Lower leg skin (tissue), 4 donors: ENCODE measurements around the gene STAC3. TPM values are rescaled to one million over a fixed set of nuclear protein-coding genes. Genes with fewer than 3 reads are reported as not detected.
A peak's percentile ranks its signal among the peaks of the same experiment; 100 is the strongest.

Experiments
- DNase-seq, 2 donors: peaks; one replicate each; pipeline ENCODE4 v3.0.0-alpha.2; 2019; ENCODE audit warnings: low spot score in 2 of 2
- H3K4me3 ChIP-seq: fragments of 200-600 bp; sonication (generic); 2 replicates; pipeline ENCODE4 v1.5.1; 2017; ENCODE audit warnings: mild to moderate bottlenecking, low read depth; ENCODE audit not compliant: poor library complexity, severe bottlenecking
- CTCF ChIP-seq, 3 donors: fragments of 450-650 bp; IDR thresholded peaks; one replicate each; pipeline ENCODE4 v1.5.1; 2016; ENCODE audit warnings: antibody characterized with exemption in 3 of 3, mild to moderate bottlenecking in 3 of 3, moderate library complexity in 2 of 3
- POLR2A ChIP-seq, 2 donors: fragments of 450-650 bp; IDR thresholded peaks; one replicate each; pipeline ENCODE4 v1.6.1; 2016 to 2017; ENCODE audit warnings: antibody characterized with exemption in 2 of 2, mild to moderate bottlenecking in 1 of 2, moderate library complexity in 1 of 2
- WGBS, 2 donors: methylation state at CpG; one replicate each; pipeline ENCODE4 v1.1.5; 2018; 5-methylcytosine and 5-hydroxymethylcytosine counted together
- intact Hi-C: fragments of 100-400 bp; cut with DNase I; formaldehyde crosslinking; loops from one replicate; pipeline ENCODE4 v1.15.0; 2023; ENCODE audit warnings: low total_unique reads
- total RNA-seq, 4 donors: library from RNA; depleted of rRNA; stranded (reverse); fragments of >200 nt; gene quantifications; one replicate each; pipeline ENCODE4 v1.1.0, GENCODE V29; 2016

Gene STAC3
- total RNA-seq, 4 donors from 2014 or later, result 0.71 to 3.8 (median 1.5) TPM

- no peak for DNase-seq
- WGBS, 2 donors, result 39 to 51% methylated on average over 10 of the region's 10 CpGs
- intact Hi-C loops, result no loop called here
- TF ChIP-seq CTCF (IDR thresholded peaks at IDR 0.05), result no peak
- TF ChIP-seq POLR2A (IDR thresholded peaks at IDR 0.05), result no peak
- H3K4me3 ChIP-seq, result peak overlapping the region; percentile 49
Measured at GRCh38 chr12:57230381-57231155, 20.4 kb downstream of the STAC3 start.

GRCh38 chr12:57229634-57230380 lies 21.2 kb downstream of the STAC3 start, which contains the start of gene SHMT2:
Gene SHMT2 (plus strand): TSS chr12:57229711. CDS start chr12:57229779, 68 bp downstream.
- DNase-seq, result peak; percentile 91 to 98
- TF ChIP-seq CTCF (IDR thresholded peaks at IDR 0.05) (no peak), POLR2A (IDR thresholded peaks at IDR 0.05) (no peak)
- intact Hi-C loops, result no loop called here
- peak within 1 kb of the TSS; percentile 49 for H3K4me3 ChIP-seq
- 1 to 2% methylated on average over 37 to 42 of the region's 42 CpGs for WGBS, 2 donors

GRCh38 chr12:57229046-57229633 lies 21.8 kb downstream of the STAC3 start:
- H3K4me3 ChIP-seq, result peak overlapping the region; percentile 49
- intact Hi-C loops, result no loop called here
- 12 to 16% methylated on average over 9 of the region's 9 CpGs for WGBS, 2 donors
- no peak for DNase-seq
- TF ChIP-seq POLR2A (IDR thresholded peaks at IDR 0.05) (no peak), CTCF (IDR thresholded peaks at IDR 0.05) (no peak)

GRCh38 chr12:57227315-57228115 lies 23.5 kb downstream of the STAC3 start:
- no peak overlapping the region for H3K4me3 ChIP-seq
- intact Hi-C loops, result no loop called here

More at GRCh38 chr12:57227315-57228115, 23.5 kb downstream of the STAC3 start:
- TF ChIP-seq POLR2A (IDR thresholded peaks at IDR 0.05) (no peak), CTCF (IDR thresholded peaks at IDR 0.05) (no peak)
- WGBS, 2 donors, result 61 to 66% methylated on average over 7 of the region's 8 CpGs
- no peak for DNase-seq
